GM18909 (cell line): ENCODE results near the gene RABGAP1L.
"Not testable (repeated sequence)": the region's sequence is repeated elsewhere in the genome, so short reads cannot be mapped to it uniquely, and the experiment has no call there.

Experiments
- ATAC-seq: cut with Tn5 transposase; IDR thresholded peaks from one replicate; pipeline ENCODE4 v1.9.1; 2021; ENCODE audit warnings: mild to moderate bottlenecking; ENCODE audit not compliant: unreplicated experiment, poor library complexity

The RABGAP1L gene

DNA sequence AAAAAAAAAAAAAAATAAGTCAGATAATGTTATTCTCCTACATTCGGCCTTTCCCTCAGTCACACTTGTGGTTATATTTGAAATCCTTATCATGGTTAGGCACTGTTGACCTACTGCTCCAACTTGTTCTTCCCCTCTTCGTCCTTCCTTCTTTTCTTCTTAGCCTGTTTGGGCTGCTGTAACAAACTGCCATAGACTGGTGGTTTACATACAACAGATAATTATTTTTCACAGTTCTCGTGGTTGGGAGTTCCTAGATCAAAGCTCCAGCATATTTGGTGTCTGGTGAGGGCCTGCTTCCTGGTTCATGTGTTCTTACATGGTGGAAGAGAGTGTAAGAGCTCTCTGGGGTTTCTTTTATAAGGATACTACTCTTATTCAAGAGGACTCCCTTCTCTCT is 73.4 kb downstream of the RABGAP1L start:
- ATAC-seq: no peak

DNA sequence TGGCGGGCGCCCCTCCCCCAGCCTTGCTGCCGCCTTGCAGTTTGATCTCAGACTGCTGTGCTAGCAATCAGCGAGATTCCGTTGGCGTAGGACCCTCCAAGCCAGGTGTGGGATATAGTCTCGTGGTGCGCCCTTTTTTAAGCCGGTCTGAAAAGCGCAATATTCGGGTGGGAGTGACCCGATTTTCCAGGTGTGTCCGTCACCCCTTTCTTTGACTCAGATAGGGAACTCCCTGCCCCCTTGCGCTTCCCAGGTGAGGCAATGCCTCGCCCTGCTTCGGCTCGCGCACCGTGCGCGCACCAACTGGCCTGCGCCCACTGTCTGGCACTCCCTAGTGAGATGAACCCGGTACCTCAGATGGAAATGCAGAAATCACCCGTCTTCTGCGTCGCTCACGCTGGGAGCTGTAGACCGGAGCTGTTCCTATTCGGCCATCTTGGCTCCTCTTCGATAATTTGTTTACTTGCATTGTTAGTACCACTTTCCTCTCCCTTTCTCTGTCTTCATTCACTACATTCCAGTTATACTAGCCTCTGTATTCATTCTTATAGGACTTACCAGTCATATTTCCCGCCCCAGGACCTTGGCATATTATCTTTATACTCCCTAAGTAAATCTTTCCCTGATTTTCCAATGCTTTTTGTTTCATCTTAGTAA is 79.7 kb downstream of the RABGAP1L start:
- ATAC-seq: not testable (repeated sequence)

DNA sequence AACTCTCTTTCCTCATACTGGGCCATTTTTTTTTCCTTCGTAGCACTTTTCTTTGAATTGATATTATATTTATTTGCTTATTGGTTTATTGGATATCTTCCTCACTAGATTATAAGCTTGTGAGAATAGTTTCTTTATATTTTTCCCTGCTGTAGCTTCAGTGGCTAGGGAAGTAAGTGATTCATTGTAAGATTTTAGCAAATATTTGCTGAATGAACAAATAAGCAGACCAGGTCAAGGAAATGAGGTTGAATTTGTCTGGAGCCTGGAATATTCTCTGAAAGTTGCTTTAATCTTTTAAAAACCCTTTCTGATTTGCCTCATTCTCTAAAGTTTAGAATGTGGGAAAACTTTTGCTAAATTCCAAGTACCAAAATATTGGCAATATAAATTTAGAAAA is 80.2 kb downstream of the RABGAP1L start:
- no peak for ATAC-seq

DNA sequence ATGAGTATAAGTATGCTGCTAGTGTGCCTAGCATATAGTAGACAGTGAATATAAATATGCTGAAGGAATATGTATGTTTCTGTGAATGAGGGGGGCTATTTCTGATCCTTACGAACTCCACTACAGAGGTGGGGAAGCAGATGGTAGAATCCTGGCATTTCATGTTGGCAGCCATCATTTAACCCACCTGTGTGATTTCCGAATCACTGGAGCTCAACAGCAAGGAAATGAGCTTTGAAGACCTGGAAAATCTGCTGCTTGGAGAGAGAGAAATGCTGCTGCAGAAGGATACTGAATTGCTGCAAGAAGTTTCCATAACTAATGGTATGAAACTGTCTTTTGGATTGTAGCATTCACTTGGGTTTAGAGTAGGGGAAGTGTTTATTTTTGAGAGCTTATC is 83.5 kb downstream of the RABGAP1L start:
- ATAC-seq: no peak

DNA sequence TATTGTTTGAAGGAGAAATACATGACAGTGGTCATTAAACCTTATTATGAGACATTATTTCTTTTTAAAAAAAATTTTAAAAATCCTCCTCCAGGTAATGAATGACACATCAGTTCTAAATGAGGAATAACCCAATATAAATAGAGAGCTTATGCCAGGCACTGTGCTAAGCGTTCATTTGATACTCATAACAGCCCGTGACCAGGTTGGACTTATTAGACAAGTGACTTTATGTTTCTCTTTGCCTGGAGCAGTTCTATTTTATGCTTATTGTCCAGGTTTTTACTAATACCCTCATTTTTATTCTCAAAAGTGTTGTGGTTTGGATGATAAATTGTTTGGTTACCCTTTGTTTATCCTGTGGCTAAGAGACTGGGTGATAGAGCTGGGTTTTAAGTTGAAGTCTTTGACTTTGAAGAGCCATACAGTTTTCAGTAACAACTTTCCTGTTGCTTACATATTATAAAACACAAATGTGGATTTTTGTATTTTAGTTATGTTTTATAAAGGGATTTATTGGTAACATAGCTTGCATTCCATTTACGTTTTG is 84.2 kb downstream of the RABGAP1L start:
- ATAC-seq: no peak

DNA sequence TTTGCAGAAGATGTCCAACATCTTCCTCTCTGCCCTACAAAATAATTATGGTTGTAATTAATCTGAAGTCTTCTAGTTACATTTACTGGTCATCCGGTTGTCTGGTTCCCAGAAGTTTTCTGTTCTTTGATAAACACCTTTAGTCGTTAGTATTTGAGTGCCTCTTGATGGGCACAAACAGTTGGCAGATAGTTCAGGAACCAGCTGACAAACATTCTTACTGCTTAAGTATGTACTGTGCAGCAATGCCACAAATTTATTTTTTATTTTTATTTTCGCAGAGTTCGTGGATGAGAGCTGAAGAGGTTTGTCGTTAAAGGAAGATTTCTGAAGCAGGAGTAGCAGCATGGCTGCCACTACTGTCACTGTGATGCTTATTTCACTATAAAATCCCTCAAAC is 84.7 kb downstream of the RABGAP1L start:
- ATAC-seq: no peak

DNA sequence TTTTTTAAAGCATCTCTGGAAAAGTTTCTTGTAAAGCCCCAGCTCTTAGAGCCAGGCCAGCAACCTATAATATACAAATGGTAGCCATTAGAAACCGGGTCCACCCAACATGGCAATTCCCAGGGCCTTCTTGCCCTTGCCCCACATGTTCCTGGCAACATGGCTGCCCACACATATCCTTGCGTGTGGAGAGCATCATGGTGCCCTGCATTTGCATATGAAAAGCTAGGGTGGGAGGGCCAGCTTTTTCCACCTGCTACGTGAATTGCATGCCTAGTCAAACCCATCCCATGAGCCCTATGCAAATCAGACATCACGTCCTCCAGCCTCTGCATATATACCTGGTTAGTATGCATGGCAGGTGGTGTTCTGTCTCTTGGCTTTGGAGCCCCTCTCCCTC is 88.2 kb downstream of the RABGAP1L start:
- ATAC-seq: no peak

DNA sequence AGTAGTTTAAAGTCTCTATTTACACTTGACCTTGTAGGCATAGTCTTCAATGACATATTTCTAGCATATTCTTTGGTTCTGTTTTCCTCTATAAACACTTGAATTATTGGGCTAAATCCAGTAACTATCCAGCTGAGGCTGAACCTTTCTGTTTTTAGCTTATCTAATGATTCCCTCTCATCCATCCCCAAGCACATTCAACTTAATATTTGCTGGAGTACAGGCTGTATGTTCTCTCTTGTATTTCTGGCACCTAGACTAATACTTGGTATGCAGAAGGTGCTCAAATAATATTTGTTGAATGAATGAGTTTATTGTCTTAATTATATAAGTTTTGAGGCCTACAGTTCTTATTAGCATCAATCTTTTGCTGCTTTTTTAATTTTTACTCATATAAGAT is 88.7 kb downstream of the RABGAP1L start:
- no peak for ATAC-seq

DNA sequence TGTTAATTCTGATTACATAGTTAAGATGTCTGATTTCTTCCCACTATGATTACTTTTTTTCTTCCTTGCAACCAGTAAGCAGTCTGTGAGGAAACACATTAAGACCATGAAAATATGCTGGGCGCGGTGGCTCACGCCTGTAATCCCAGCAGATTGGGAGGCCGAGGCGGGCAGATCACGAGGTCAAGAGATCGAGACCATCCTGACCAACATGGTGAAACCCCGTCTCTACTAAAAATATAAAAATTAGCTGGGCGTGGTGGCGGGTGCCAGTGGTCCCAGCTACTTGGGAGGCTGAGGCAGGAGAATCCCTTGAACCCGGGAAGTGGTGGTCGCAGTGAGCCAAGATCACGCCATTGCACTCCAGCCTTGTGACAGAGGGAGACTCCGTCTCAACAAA is 97.1 kb downstream of the RABGAP1L start:
- not testable (repeated sequence) for ATAC-seq

DNA sequence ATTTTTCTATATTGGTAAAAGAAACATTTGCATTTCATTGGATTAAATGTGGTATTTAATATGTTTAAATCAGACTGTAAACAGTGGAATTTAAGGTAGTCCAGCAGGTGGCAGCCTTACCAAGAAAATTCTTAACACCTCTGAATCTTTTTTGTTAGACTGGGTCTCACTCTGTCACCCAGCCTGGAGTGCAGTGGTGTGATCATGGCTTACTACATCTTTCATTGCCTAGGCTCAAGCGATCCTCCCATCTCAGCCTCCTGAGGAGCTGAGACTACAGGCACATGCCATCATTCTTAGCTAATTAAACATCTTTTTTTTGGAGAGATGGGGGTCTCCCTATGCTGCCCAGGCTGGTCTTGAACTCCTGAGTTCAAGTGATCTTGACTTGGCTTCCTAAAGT is 98.8 kb downstream of the RABGAP1L start:
- no peak for ATAC-seq

DNA sequence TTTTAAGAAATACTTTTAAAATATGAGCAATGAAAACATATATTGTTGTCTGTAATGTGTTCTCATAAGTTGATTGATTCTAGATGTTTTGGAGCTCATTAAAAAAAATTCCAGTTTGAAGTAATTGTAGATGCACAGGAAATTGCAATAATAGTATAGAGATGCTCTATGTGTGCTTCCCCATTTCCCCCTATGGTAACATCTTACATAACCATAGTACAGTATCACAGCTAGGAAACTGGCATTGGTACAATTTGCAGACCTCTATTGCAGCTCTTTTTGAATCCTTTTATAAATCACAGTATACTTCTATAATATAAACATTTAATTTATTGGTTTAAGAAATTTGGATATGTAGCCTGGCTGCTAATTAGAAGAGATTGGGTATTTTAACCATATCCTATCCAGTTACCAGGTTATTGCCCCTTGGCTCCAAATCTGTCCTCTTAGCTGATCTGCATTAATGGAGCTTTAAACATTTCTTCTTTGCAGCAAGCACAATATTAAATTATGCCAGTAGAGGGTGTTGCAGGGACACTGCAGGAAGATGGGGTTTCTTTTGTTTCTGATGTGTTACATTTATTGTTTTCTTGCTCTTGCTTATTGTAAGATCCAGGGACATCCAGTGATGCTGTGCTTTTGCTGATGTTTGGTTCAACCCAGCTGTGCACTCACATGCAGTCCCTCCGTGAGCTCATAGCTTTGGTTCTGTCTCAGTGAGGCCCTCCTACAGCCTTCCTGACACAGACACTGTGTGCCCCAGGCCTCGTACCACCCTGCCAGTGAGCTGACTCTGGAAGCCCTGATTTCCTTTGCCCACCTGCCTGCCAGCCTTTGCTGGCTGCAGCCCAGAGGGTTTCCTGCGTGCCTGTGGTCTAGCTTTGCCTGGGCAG is 103.3 kb downstream of the RABGAP1L start:
- no peak for ATAC-seq

DNA sequence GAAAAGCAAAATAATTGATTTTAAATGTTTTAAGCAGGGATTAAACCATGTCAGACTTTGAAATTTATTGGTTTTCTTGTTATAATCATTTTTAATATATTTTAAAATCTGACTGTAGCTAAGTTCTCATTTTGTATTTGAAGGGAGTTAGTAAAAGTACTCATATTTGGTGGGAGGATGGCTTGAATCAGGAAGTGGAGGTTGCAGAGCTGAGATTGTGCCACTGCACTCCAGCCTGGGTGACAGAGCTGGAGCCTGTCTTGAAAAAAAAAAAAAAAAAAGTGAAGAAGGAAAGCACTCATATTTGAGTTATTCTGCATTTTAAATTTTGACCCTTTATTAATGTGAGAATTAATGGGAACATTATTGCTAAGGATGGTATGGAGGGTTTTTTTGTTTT is 106.0 kb downstream of the RABGAP1L start:
- ATAC-seq: no peak

DNA sequence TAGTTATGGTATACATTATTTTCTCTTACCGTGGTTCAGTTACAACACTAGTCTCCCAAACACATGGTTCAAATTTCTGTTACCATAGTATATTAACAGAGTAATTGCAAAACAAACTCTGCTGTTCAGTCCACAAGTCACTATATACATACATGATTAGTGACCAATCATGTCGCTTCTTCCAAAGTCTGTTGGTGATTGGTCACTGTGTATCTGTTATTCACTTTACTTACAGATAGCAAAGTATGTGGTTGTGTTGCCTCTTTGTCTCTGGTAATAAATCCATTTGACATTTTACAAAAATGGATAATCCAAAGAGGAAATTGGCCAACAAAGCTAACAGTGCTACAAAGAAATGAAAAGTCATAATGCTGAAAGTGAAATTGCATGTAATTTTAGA is 107.2 kb downstream of the RABGAP1L start:
- ATAC-seq: no peak

DNA sequence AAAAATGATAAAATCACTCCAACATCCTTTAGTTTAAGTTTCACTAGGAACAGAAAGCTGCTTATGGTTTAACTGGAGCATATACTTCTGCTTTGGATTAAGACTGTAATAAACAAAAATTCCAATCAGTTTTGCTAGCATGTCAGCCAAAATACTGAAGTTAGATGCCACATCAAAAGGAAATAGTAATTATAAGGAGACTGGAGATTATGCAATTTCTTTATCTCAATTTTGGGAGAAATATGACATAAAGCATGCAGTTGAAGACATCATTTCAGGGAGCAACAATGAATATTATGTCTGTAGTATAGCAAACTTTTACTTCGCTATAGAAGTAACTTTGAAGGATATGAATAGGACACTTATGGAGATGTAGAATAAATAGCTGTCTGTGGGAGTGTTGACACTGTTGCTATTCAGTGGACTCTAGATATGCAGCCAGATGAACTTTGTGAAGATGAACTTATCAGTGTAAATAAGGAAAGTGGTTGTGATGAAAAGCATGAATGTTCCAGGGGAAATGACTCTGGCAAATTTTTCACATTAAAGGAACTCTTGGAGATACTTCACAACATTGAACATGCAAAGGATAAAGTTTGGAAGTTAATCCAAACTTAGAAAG is 107.8 kb downstream of the RABGAP1L start:
- ATAC-seq: no peak

DNA sequence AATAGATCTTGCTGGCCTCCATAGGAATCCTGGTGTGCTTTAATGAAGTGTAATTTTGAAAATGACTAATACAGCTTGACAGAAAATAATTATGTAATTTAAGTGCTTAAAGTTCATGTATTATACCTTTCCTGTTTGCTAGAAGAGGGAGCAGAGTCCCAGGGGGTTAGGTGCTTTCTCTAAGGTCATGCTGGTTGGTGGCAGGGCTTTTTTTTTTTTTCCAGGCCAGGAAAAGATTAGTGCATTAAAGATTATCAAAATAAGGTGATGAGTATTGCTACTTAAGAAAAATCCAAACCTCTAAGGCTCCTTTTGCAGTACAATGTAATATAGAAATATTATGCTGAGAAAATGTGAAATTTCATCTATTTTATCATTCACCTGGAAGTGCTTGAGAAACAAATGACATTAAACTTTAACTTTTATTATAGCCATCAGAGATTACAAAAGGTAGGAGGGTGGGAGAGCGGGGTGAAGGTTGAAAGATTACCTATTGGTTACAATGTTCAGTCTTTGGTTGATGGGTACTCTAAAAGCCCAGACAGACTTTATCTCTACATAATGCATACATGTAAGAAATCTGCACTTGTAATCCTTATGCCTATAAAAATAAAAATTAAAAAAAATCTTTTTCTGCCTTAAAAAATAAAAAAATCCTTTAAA is 110.8 kb downstream of the RABGAP1L start:
- no peak for ATAC-seq

DNA sequence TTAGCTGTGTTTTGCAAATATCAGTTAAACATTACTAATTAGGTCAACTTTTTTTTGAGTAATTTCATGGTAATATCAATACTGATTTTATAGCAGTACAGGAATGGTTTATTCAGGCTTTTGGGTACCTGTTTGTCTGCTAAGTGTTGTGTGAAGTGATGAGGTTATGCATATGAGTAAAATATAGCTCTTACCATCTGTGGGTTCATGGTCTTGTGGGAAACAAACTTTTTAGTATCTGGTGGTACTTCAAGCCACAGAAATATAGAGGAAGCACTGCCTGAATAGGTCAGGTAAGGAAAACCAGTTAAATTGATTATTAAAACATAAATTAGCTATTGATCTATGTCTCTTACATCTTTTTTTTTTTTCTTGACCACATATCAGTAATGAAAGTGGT is 113.9 kb downstream of the RABGAP1L start:
- no peak for ATAC-seq

DNA sequence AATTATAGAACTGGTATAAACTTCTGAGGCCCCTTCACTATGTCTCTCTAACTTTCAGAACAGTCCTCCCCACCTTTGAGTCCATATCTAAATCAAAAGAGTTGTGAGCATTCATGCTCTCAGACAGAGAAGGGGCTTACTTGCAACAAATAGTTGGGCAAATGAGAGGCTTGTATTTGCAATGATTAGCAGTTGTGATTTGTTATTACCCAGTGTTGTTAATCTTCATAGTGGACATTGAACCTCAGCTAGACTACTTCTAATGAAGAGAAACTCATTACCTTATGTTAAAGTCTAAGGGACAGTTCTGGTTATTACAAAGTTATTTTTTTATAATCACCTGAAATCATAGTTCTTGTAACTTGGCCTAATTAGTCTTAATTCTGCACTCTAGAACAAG is 114.5 kb downstream of the RABGAP1L start:
- ATAC-seq: no peak

DNA sequence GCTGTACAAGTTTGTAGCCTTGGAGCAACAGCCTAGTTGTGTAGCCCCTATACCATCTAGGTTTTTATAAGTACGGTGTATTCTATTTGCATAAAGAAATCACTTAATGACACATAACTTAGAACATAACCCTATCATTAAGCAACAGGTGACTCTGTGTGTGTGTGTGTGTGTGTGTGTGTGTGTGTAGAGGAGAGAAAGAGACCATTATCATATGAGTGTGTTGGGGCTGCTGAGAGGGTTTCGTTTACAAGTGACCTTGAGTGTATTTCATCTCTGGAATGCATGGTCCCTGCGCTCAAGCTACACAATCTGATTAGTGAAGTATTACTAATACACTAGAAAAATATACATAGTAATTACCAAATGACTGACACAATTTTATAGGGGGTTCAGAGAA is 115.1 kb downstream of the RABGAP1L start:
- no peak for ATAC-seq

DNA sequence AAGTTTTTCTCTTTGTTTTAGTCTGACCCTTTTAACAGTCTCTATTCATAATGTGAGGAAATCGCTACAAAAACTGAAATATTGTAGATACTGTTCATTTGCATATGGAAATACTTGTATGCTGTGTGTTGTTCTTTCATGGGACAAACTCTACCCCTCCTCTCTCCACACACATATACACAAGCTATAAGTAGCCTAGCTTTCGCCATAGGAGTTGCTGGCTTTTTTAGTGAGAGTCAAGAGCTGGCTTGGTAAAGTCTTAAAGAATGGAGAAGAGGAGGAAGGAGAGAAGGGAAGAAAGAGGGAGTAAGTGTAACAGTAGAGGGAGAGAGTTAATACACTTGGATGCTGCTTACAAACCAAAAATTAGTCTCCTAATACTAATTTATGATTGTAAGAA is 115.6 kb downstream of the RABGAP1L start:
- ATAC-seq: no peak

DNA sequence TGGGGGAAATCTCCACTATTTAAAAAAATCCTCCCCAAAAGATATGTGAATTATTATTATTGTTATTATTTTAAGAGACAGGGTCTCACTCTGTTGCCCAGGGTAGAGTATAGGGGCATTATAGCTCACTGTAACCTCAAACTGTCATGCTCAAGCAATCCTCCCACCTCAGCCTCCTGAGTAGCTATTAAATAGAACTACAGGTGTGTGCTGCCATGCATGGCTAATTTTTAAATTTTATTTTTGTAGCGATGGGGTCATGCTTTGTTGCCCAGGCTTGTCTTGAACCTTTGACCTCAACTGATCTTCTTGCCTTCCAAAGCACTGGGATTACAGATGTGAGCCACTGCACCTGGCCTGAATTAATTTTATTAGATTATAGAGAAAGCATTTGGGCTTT is 116.8 kb downstream of the RABGAP1L start:
- peak; percentile 60 for ATAC-seq

DNA sequence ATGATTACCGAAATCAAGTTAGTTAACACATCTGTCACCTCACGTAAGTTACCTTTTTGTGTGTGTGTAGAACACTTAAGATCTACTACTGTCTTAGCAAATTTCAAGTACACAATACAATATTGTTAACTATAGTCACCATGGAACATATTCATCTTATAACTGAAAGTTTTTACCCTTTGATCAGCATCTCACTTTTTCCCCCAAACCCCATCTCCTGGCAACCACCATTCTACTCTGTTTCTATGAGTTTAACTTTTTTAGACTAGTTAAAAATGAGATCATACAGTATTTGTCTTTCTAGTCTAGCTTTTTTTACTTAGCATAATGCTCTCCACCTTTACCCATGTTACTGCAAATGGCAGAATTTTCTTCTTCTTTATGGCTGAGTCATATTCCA is 124.7 kb downstream of the RABGAP1L start:
- no peak for ATAC-seq
